Measurements from ENCODE around the gene CHTOP.

CHTOP gene

DNA sequence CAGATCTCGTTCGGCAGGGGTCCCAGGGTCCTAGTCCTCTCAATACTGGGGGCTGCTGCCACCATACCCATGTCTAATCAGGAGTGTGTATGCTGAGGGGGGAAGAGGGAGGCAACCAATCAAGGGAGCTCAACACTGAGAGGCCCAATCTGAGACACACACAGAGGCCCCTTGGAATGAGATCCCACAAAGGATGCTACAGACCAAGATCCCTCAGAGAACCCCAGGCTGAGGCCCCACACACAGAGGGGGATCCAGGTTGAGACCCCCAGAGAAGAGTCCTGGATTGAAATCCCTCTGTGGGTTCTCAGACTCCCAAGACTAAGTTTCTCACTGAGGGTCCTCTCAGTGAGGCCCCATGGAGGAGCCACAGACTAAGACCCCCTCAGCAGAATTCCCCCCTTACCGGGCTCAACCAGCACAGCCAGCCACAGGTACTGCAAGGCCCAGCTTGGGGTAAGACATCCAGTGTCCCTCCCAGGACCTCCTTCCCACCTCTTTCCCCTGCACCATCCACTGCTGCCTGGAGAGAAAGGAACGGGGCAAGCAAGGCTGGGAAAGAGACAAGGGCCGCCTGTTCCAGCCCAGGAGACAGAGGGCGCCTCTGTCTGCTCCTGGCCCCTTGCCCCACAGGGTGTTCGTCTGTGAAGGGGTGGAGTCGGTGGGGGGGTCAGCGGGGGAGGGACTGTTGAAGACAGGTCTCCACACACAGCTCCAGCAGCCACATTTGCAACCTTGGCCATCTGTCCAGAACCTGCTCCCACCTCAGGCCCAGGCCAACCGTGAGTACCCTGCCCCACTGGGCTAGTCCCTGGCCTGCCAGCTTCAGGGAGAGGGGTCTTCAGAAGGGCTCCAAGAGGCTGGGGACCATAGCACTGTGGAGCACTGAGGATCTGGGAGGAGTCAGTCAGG is 5.9 kb upstream of the CHTOP start, which contains the start of gene S100A1:
S100A1 (plus strand) TSS at position 720 of the 912 bp plus-strand sequence. CDS start 2,088 bp downstream, outside the sequence.
- H4K20me1 ChIP-seq (ENCODE audit: insufficient read depth): no peaks in the 10 kb centered on the region
- H3K4me3 ChIP-seq (IDR thresholded peaks at IDR 0.05; ENCODE audit: insufficient read depth, low read depth, low read length): no peak within 1 kb of the TSS
- H2AFZ ChIP-seq (ENCODE audit: low read depth): no peak within 1 kb of the TSS
- H3K79me2 ChIP-seq (ENCODE audit: insufficient read depth, low read depth): no peaks in the 10 kb centered on the region
- no peak within 1 kb of the TSS for H3K9ac ChIP-seq
- peaks cover under 1% of the 10 kb centered on the region for H3K4me1 ChIP-seq (ENCODE audit: low read depth, poor library complexity, severe bottlenecking)
- H3K27ac ChIP-seq: no peak within 1 kb of the TSS
- TF ChIP-seq, protein P1, sequence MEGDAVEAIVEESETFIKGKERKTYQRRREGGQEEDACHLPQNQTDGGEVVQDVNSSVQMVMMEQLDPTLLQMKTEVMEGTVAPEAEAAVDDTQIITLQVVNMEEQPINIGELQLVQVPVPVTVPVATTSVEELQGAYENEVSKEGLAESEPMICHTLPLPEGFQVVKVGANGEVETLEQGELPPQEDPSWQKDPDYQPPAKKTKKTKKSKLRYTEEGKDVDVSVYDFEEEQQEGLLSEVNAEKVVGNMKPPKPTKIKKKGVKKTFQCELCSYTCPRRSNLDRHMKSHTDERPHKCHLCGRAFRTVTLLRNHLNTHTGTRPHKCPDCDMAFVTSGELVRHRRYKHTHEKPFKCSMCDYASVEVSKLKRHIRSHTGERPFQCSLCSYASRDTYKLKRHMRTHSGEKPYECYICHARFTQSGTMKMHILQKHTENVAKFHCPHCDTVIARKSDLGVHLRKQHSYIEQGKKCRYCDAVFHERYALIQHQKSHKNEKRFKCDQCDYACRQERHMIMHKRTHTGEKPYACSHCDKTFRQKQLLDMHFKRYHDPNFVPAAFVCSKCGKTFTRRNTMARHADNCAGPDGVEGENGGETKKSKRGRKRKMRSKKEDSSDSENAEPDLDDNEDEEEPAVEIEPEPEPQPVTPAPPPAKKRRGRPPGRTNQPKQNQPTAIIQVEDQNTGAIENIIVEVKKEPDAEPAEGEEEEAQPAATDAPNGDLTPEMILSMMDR (conservative IDR thresholded peaks at IDR 0.05; ENCODE audit: low read depth, low read length): peak; percentile 3; the same call in 1 of the 2 replicates
- H3K27me3 ChIP-seq (ENCODE audit: insufficient read depth, low read depth): no peaks in the 10 kb centered on the region
- H3K4me2 ChIP-seq: no peak within 1 kb of the TSS
- H3K36me3 ChIP-seq (ENCODE audit: insufficient read depth): no peaks in the 10 kb centered on the region

DNA sequence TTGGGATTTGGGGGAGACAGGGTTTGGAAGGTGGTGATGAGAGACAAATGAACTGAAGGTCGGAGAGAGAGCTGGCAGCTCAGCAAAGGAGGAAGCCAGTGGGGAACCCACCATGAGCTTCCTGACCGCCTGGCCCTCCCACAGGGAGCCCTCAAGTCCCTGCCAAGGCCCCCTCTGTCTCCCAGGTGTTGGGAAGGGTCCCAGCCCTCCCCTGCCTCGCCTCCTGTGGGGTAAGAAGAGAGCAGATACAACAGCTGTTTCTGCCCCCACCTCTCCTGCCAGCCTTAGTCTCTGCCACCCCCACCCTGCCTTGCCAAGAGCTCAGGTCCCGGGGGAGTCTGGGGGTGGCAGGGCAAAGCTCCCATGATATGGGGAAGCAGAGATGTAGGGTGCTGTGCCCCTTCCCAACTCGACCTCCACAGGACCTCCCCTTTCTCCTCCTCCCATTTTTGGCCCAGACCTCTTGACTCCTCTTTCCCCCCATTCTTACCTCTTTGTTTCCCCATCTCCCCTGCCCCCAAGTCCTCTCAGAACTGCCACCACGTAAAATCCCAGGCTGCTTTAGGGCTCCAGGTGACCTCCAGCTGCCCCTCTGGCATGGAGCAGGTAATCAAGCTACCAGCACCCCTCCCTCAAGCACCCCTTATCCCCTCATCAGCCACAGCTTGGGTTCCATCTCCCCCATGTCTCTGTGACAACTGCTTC is 5.1 kb upstream of the CHTOP start:
- no peaks in the 10 kb centered on the region for H3K27me3 ChIP-seq (ENCODE audit: insufficient read depth, low read depth)
- no peaks in the 10 kb centered on the region for H3K36me3 ChIP-seq (ENCODE audit: insufficient read depth)
- peaks cover 7% of the 10 kb centered on the region for H3K4me1 ChIP-seq (ENCODE audit: low read depth, poor library complexity, severe bottlenecking)
- H3K27ac ChIP-seq: no peak overlapping the region
- H3K4me2 ChIP-seq: no peak overlapping the region
- TF ChIP-seq, protein P1 (conservative IDR thresholded peaks at IDR 0.05; ENCODE audit: low read depth, low read length): no peak
- no peak overlapping the region for H3K9ac ChIP-seq
- H4K20me1 ChIP-seq (ENCODE audit: insufficient read depth): no peaks in the 10 kb centered on the region
- no peak overlapping the region for H2AFZ ChIP-seq (ENCODE audit: low read depth)
- no peaks in the 10 kb centered on the region for H3K79me2 ChIP-seq (ENCODE audit: insufficient read depth, low read depth)
- no peak overlapping the region for H3K4me3 ChIP-seq (IDR thresholded peaks at IDR 0.05; ENCODE audit: insufficient read depth, low read depth, low read length)

DNA sequence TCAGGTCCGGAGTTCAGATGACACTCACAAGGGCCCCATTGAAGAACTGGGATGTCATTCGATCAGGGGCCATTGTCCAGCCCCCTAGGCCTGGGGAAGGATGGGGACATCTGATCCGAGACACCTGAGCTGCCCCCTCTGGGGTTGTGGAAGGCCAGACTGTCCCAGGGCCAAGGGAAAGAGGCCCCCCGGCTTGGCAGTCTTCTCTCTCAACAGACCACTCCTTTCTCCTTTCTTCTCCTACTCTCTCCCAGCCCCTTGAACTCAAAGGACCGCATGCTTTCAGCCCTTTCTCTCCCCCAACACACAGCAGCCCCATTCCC is 4.6 kb upstream of the CHTOP start:
- Histone ChIP-seq H3K27me3 (ENCODE audit: insufficient read depth, low read depth) (no peaks in the 10 kb centered on the region), H3K9ac (no peak overlapping the region), H3K4me1 (ENCODE audit: low read depth, poor library complexity, severe bottlenecking) (peaks cover 7% of the 10 kb centered on the region), H3K27ac (no peak overlapping the region), H3K4me3 (IDR thresholded peaks at IDR 0.05; ENCODE audit: insufficient read depth, low read depth, low read length) (no peak overlapping the region), H3K36me3 (ENCODE audit: insufficient read depth) (no peaks in the 10 kb centered on the region), H4K20me1 (ENCODE audit: insufficient read depth) (no peaks in the 10 kb centered on the region), H3K79me2 (ENCODE audit: insufficient read depth, low read depth) (peaks cover 2% of the 10 kb centered on the region; the same call in 1 of the 2 replicates), H2AFZ (ENCODE audit: low read depth) (no peak overlapping the region), H3K4me2 (no peak overlapping the region)
- TF ChIP-seq, protein P1 (conservative IDR thresholded peaks at IDR 0.05; ENCODE audit: low read depth, low read length): no peak

DNA sequence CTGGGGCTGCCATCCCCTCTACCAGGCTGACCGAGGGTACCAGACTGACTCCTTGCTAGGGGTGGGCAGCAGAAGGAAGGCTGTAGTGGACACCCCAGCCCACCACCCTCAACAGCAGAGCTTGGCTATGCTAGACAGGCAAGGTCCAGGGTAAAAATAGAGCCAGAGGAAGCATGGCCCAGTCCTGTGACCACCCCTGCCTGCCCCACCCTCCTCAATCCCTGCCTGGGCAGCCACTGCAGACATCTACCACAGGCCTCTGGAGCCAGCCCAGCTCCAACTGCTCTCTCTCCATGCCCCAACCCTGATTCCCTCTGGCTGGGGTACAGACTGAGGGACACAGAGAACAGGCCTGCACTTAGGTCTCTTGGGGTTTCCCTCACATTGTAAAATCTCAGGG is 3.9 kb upstream of the CHTOP start:
- no peaks in the 10 kb centered on the region for H3K36me3 ChIP-seq (ENCODE audit: insufficient read depth)
- no peak overlapping the region for H3K4me2 ChIP-seq
- no peaks in the 10 kb centered on the region for H4K20me1 ChIP-seq (ENCODE audit: insufficient read depth)
- no peaks in the 10 kb centered on the region for H3K27me3 ChIP-seq (ENCODE audit: insufficient read depth, low read depth)
- TF ChIP-seq, protein P1 (conservative IDR thresholded peaks at IDR 0.05; ENCODE audit: low read depth, low read length): no peak
- H3K27ac ChIP-seq: no peak overlapping the region
- no peak overlapping the region for H2AFZ ChIP-seq (ENCODE audit: low read depth)
- H3K4me1 ChIP-seq (ENCODE audit: low read depth, poor library complexity, severe bottlenecking): peaks cover 8% of the 10 kb centered on the region
- no peak overlapping the region for H3K9ac ChIP-seq
- H3K4me3 ChIP-seq (IDR thresholded peaks at IDR 0.05; ENCODE audit: insufficient read depth, low read depth, low read length): no peak overlapping the region
- peaks cover 8% of the 10 kb centered on the region for H3K79me2 ChIP-seq (ENCODE audit: insufficient read depth, low read depth)

All from KMS-11 (cell line).